ENCODE data around the gene DCK. TPM values are rescaled to one million over a fixed set of nuclear protein-coding genes. Genes with fewer than 3 reads are reported as not detected.

Gene DCK
- total and polyA plus RNA-seq, 9 of the 15 experiments (the other 6 are each of a cell fraction or from before 2014, with no cell fraction given): 11.3 to 25.8 (median 19.6) TPM

- TF ChIP-seq PHF21A (IDR thresholded peaks at IDR 0.05; ENCODE audit: borderline replicate concordance, low read depth): no peak
- TF ChIP-seq SREBF1 (IDR thresholded peaks at IDR 0.05; ENCODE audit: borderline replicate concordance, low read depth, low read length): no peak
- TF ChIP-seq CBFB (CRISPR knock-in tag; IDR thresholded peaks at IDR 0.05): no peak
- peak; percentile 71 for TF ChIP-seq SOX6 (IDR thresholded peaks at IDR 0.05)
- peak; percentile 93 to 96 for TF ChIP-seq E2F6 (IDR thresholded peaks at IDR 0.05; ENCODE audit: borderline replicate concordance in 1 of 2, extremely low read depth in 1 of 2, insufficient read depth in 1 of 2, insufficient read length in 1 of 2, low read depth in 1 of 2, low read length in 1 of 2, poor library complexity in 1 of 2, severe bottlenecking in 1 of 2)
- no peak for TF ChIP-seq ETV6 (IDR thresholded peaks at IDR 0.05; ENCODE audit: borderline replicate concordance in 1 of 2, low read depth in 2 of 2, low read length in 1 of 2)
- TF ChIP-seq ETV6 (CRISPR knock-in tag; IDR thresholded peaks at IDR 0.05; ENCODE audit: borderline replicate concordance): no peak
- peak; percentile 67; the same call in 1 of the 2 replicates for TF ChIP-seq ZBTB7A (IDR thresholded peaks at IDR 0.05; ENCODE audit: borderline replicate concordance, control insufficient read depth, low read depth, low read length)
- no peak for TF ChIP-seq CBX3 (IDR thresholded peaks at IDR 0.05; ENCODE audit: borderline replicate concordance in 1 of 2, low read length in 2 of 2)
- TF ChIP-seq CGGBP1 (CRISPR knock-in tag; IDR thresholded peaks at IDR 0.05): no peak
- TF ChIP-seq IRF1 (CRISPR knock-in tag; IDR thresholded peaks at IDR 0.05; ENCODE audit: borderline replicate concordance): no peak
- no peak for TF ChIP-seq ELK3 (CRISPR knock-in tag; IDR thresholded peaks at IDR 0.05)
- TF ChIP-seq CREBBP (IDR thresholded peaks at IDR 0.05; ENCODE audit: low read depth, low read length): no peak
- TF ChIP-seq KLF16 (IDR thresholded peaks at IDR 0.05): no peak
- TF ChIP-seq TAL1 (IDR thresholded peaks at IDR 0.05): no peak
- TF ChIP-seq HIVEP1 (CRISPR knock-in tag; IDR thresholded peaks at IDR 0.05): no peak
- no peak for TF ChIP-seq RBM34 (IDR thresholded peaks at IDR 0.05; ENCODE audit: borderline replicate concordance, insufficient read depth, low read length)
- peak; percentile 90 for TF ChIP-seq L3MBTL2 (IDR thresholded peaks at IDR 0.05)
- TF ChIP-seq TEAD4 (IDR thresholded peaks at IDR 0.05; ENCODE audit: low read length): no peak
- 0 out of 2 replicates have a peak, but pooled peaks have one; percentile 30 for TF ChIP-seq TEAD4 (CRISPR knock-in tag; IDR thresholded peaks at IDR 0.05; ENCODE audit: borderline replicate concordance)
- no peak for TF ChIP-seq NCOA4 (IDR thresholded peaks at IDR 0.05; ENCODE audit: partially characterized antibody)
- no peak for TF ChIP-seq ZC3H11A (IDR thresholded peaks at IDR 0.05; ENCODE audit: low read depth, low read length)
- peak; percentile 51 to 59; a peak in 3 of 4 replicates for TF ChIP-seq NONO (IDR thresholded peaks at IDR 0.05; ENCODE audit: low read depth in 2 of 2, low read length in 1 of 2)
These were observed at the start of gene DCK (continued) for GRCh38 chr4:70993181-70994068.
